Activated T-helper 17 cell treated with anti-CD3 and anti-CD28 coated beads, Interleukin-2, amount 50 U/mL, for 72 hours (primary cell): ENCODE measurements around the gene HDAC4. TPM values are rescaled to one million over a fixed set of nuclear protein-coding genes. Genes with fewer than 3 reads are reported as not detected.

Experiments used
- ATAC-seq: fragments of 150-1000 bp; cut with Tn5 transposase; replicated peaks from 2 replicates; pipeline ENCODE4 v1.10.0; 2021; ENCODE audit warnings: mild to moderate bottlenecking, moderate library complexity
- H3K27ac Mint-ChIP-seq: one replicate; pipeline ENCODE4 v1.8.0; 2022; ENCODE audit warnings: mixed read lengths
- H3K27me3 Mint-ChIP-seq: one replicate; pipeline ENCODE4 v1.8.0; 2022; ENCODE audit warnings: mixed read lengths
- H3K36me3 Mint-ChIP-seq: one replicate; pipeline ENCODE4 v1.8.0; 2022; ENCODE audit warnings: low read depth, mild to moderate bottlenecking, mixed read lengths
- H3K4me1 Mint-ChIP-seq: one replicate; pipeline ENCODE4 v1.8.0; 2022; ENCODE audit warnings: mixed read lengths
- H3K4me3 Mint-ChIP-seq: one replicate; pipeline ENCODE4 v1.8.0; 2022; ENCODE audit warnings: mild to moderate bottlenecking, mixed read lengths
- H3K9me3 Mint-ChIP-seq: one replicate; pipeline ENCODE4 v1.8.0; 2022; ENCODE audit warnings: mixed read lengths
- total RNA-seq, 2 donors: library from RNA; stranded (reverse); gene quantifications; one replicate each; pipeline ENCODE4 v1.2.3, GENCODE V29; 2022

HDAC4 gene
- total RNA-seq, 2 donors from 2014 or later: 34.3 to 52.9 TPM

GRCh38 chr2:239106966-239107365, 293.9 kb downstream of the HDAC4 start:
- H3K36me3 Mint-ChIP-seq: peaks cover 40% of the 10 kb centered on the region
- no peak overlapping the region for H3K27ac Mint-ChIP-seq
- H3K4me3 Mint-ChIP-seq: no peak overlapping the region
- H3K4me1 Mint-ChIP-seq: no peaks in the 10 kb centered on the region
- H3K27me3 Mint-ChIP-seq: no peaks in the 10 kb centered on the region
- no peak for ATAC-seq
- no peaks in the 10 kb centered on the region for H3K9me3 Mint-ChIP-seq

GRCh38 chr2:239106314-239106908, 294.4 kb downstream of the HDAC4 start:
- no peak for ATAC-seq
- Mint-ChIP-seq H3K9me3 (no peaks in the 10 kb centered on the region), H3K4me1 (no peaks in the 10 kb centered on the region), H3K4me3 (no peak overlapping the region), H3K27ac (no peak overlapping the region), H3K36me3 (peaks cover 40% of the 10 kb centered on the region), H3K27me3 (no peaks in the 10 kb centered on the region)

- Mint-ChIP-seq H3K27me3 (no peaks in the 10 kb centered on the region), H3K9me3 (no peaks in the 10 kb centered on the region), H3K4me1 (no peaks in the 10 kb centered on the region), H3K4me3 (no peak overlapping the region), H3K36me3 (peaks cover 42% of the 10 kb centered on the region), H3K27ac (no peak overlapping the region)
- no peak for ATAC-seq
Observed at GRCh38 chr2:239105234-239105633, 295.6 kb downstream of the HDAC4 start.

DNA sequence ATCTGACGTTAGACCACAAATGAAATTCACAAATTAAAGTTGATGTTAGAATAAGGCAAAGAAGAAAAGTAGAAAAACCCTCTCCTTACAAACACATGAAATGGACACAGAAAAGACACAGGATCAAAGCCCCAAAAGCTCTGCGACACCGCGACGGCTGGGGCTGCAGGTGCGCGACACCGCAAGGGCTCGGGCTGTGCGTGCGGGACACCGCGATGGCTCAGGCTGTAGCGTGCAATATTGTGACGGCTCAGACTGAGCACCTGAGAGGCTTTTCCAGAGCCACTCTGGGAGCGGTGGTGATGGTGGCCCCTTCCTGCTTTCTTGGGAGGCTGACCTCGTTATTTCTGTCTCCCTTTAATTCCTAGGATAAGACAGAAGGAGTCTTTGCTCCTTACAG, 296.0 kb downstream of the HDAC4 start:
- H3K27me3 Mint-ChIP-seq: no peaks in the 10 kb centered on the region
- no peaks in the 10 kb centered on the region for H3K9me3 Mint-ChIP-seq
- no peak overlapping the region for H3K4me3 Mint-ChIP-seq
- H3K4me1 Mint-ChIP-seq: no peaks in the 10 kb centered on the region
- H3K27ac Mint-ChIP-seq: no peak overlapping the region
- H3K36me3 Mint-ChIP-seq: peaks cover 42% of the 10 kb centered on the region
- ATAC-seq: no peak

GRCh38 chr2:239103125-239104098, 297.4 kb downstream of the HDAC4 start:
- no peaks in the 10 kb centered on the region for H3K27me3 Mint-ChIP-seq
- H3K27ac Mint-ChIP-seq: no peak overlapping the region
- ATAC-seq: no peak
- no peaks in the 10 kb centered on the region for H3K9me3 Mint-ChIP-seq
- H3K4me3 Mint-ChIP-seq: no peak overlapping the region
- H3K36me3 Mint-ChIP-seq: peaks cover 44% of the 10 kb centered on the region
- no peaks in the 10 kb centered on the region for H3K4me1 Mint-ChIP-seq

DNA sequence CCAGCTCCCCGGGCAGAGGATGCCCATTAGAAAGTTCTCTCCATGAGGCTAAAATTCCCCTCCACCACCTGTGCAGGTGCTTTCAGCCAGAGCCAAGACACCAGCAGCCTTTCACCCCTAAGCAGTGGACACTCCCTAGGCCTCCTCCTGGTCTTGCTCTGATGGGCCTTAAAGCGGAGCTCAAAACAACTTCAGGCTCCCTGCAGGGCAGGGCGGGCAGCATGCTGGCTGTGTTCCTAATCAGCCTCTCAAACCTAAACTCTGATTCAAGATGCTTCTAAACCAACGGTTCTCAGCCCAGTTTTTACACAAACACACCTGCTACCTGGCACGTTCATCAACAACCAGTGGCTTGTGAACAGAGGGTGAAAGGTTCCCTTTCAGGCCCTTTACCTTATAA, 298.6 kb downstream of the HDAC4 start:
- ATAC-seq: no peak
- H3K4me3 Mint-ChIP-seq: no peak overlapping the region
- H3K4me1 Mint-ChIP-seq: no peaks in the 10 kb centered on the region
- H3K36me3 Mint-ChIP-seq: peaks cover 41% of the 10 kb centered on the region
- no peaks in the 10 kb centered on the region for H3K9me3 Mint-ChIP-seq
- H3K27ac Mint-ChIP-seq: no peak overlapping the region
- H3K27me3 Mint-ChIP-seq: no peaks in the 10 kb centered on the region

GRCh38 chr2:239101807-239102206, 299.0 kb downstream of the HDAC4 start:
- Mint-ChIP-seq H3K27me3 (no peaks in the 10 kb centered on the region), H3K27ac (no peak overlapping the region), H3K4me3 (no peak overlapping the region), H3K4me1 (no peaks in the 10 kb centered on the region), H3K36me3 (peaks cover 40% of the 10 kb centered on the region), H3K9me3 (no peaks in the 10 kb centered on the region)
- ATAC-seq: no peak

DNA sequence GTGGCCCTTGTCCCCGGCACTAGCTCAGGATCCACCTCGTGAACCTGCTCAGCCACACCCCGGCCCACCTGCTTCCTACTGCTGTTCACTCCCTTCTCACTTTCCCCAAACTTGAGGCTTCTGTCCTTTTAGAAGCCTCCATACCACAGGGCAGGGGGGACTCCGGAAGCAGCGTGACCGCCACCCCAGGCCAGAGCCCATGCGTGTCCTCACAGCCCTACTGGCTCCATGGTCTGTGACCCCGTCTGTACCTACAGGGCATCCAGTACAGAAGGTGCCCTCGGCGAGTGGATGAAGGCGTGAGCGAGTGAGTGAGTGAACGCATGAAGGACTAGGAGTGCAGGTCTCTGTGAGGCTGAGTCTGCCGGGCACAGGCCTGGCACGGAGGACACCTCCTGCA, 299.7 kb downstream of the HDAC4 start:
- H3K4me1 Mint-ChIP-seq: no peaks in the 10 kb centered on the region
- no peak for ATAC-seq
- H3K27me3 Mint-ChIP-seq: no peaks in the 10 kb centered on the region
- H3K4me3 Mint-ChIP-seq: no peak overlapping the region
- peaks cover 40% of the 10 kb centered on the region for H3K36me3 Mint-ChIP-seq
- no peaks in the 10 kb centered on the region for H3K9me3 Mint-ChIP-seq
- no peak overlapping the region for H3K27ac Mint-ChIP-seq

DNA sequence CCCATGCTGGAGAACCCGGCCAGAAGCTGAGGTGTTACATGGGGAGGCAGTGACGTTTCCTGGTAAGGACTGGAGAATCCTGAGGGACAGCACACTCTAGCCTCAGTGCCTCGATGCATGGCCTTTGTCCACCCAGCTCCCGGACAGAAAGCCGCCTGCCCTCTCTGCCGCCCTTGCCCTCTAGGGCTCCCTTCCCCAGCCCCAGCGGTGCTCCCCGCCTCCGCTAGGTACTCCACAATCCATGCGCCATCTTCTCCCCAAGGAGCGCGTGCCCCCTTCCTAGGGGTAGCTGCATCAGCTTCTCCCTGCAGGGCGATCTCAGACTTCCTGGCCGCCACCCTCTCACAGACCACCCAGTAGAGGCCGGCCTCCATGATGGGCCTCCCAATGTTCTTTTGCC, 301.3 kb downstream of the HDAC4 start:
- Mint-ChIP-seq H3K27ac (no peak overlapping the region), H3K4me3 (no peak overlapping the region), H3K4me1 (no peaks in the 10 kb centered on the region), H3K27me3 (no peaks in the 10 kb centered on the region), H3K36me3 (peaks cover 35% of the 10 kb centered on the region), H3K9me3 (no peaks in the 10 kb centered on the region)
- ATAC-seq: no peak

DNA sequence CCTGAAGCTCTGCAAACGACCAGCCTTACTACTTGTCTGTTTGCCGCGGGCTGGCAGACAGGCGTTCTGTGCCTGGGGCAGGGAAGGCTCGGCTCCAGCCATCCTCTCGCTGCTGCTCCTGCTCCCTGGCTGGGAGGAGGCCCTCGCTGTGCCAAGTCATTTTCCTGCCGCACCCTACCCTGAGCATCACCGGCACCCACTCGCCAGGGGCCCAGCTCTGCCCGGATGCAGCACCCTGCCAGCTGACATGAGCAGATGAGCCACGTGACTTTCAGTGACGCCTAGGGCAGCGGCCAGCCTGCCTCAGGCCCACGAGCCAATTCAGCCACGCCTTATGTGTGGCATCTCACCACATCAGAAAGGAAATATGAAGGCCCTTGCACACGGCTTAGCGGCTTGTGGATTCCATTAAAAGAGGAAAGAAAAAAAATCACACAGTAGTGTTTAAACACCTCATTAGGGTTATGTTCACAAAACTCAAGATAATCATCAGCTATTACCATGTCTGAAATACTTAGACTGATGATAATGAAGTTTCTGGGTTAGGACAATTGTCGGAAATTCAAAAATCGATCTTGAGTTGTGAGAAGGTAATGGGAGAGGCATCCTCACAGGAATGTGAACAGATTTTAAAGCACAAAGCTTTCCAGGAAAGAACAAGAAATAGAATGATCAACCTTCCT, 302.4 kb downstream of the HDAC4 start:
- Mint-ChIP-seq H3K36me3 (peaks cover 28% of the 10 kb centered on the region), H3K27me3 (no peaks in the 10 kb centered on the region), H3K4me1 (no peaks in the 10 kb centered on the region), H3K9me3 (no peaks in the 10 kb centered on the region), H3K4me3 (no peak overlapping the region), H3K27ac (no peak overlapping the region)
- ATAC-seq: no peak

- no peak overlapping the region for H3K27ac Mint-ChIP-seq
- no peak overlapping the region for H3K4me3 Mint-ChIP-seq
- peaks cover 24% of the 10 kb centered on the region for H3K36me3 Mint-ChIP-seq
- no peaks in the 10 kb centered on the region for H3K4me1 Mint-ChIP-seq
- no peak for ATAC-seq
- no peaks in the 10 kb centered on the region for H3K27me3 Mint-ChIP-seq
- no peaks in the 10 kb centered on the region for H3K9me3 Mint-ChIP-seq
Observed at GRCh38 chr2:239097428-239097696, 303.5 kb downstream of the HDAC4 start.

DNA sequence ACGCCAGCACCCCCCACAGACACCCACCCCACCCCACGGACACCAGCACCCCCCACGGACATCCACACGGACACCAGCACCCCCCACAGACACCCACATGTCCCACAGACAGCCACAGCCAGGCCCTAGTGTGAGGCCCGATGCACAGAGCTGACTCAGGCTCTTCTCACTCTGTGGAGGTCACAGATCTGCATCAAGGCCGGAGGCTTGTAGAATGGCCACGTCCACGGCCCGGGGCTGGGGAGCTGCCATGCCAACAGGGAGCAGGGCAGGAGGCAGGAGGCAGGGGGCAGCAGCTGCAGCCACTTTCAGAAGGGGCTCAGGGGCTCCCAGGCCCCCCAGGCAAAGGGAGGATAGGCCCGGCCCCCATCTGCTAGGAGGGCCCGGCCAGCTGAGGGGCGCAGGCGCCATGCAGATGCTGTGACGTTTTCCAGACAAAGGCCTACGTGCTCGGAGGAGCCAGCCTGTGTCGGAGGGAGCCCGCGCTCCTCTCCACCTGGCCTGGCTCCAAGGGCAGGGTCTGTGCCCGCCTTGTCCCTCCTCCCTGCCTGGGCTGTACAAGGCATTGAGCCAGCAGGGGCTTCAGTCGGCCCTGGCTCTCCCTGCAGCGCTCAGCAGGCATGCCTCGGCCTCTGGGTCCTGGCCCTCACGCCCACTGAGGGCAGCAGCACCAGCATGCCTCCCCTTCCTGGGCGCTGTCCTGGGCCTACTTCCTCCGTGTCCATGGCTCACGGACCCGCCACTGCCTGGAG, 304.0 kb downstream of the HDAC4 start:
- Mint-ChIP-seq H3K9me3 (no peaks in the 10 kb centered on the region), H3K4me3 (no peak overlapping the region), H3K4me1 (no peaks in the 10 kb centered on the region), H3K36me3 (peaks cover 24% of the 10 kb centered on the region), H3K27ac (no peak overlapping the region), H3K27me3 (no peaks in the 10 kb centered on the region)
- no peak for ATAC-seq

DNA sequence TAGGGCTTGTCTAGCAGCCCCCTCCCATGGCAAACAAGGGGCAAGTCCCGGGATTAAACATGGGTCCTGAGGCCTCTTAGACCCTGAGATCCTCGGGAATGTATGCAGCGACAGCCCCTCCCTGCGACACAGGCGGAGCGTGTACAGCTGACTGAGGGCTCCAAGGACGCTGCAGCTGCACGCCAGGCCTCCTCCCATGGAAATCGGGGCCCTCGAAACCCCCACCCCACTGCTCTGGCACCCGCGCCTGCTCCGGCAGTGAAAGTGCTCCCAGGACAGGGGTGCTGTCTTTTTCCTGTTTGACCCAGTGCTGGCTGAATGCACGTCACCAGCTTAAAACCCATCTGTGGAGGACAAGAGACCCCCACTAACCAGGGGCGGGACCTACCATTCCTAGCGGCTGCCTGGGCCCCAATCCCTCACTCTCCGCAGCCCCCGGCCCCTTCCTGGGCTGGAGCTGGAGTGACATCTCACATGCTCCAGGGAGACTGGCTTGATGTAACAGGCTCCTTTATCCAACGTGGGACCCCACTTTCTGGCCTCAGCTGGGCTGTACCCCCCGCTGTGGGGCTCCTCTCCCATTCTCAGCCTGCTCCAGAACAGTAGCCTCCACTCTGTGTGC, 305.2 kb downstream of the HDAC4 start:
- Mint-ChIP-seq H3K36me3 (peaks cover 28% of the 10 kb centered on the region), H3K4me1 (no peaks in the 10 kb centered on the region), H3K4me3 (no peak overlapping the region), H3K9me3 (no peaks in the 10 kb centered on the region), H3K27ac (no peak overlapping the region), H3K27me3 (no peaks in the 10 kb centered on the region)
- no peak for ATAC-seq

DNA sequence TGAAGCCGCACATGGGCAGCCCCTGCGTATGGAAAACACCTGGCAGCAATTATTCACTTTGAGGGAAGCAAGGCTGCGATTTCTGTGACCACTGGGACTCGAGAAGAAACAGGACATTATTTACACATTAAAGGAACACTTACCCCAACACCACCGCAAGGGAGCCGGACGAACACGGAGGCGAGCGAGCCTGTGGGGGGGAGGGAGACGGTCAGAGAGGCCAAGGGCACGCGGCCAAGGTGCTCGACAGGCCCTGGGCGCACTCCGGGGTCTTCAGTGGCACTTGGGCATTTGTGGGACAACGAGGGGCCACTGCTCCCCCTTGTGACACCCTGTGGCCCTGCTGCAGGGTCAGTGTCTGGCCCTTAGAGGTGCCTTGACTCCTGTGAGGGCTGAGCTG, 306.0 kb downstream of the HDAC4 start:
- no peak overlapping the region for H3K27ac Mint-ChIP-seq
- no peak overlapping the region for H3K4me3 Mint-ChIP-seq
- no peaks in the 10 kb centered on the region for H3K9me3 Mint-ChIP-seq
- no peaks in the 10 kb centered on the region for H3K4me1 Mint-ChIP-seq
- H3K36me3 Mint-ChIP-seq: peaks cover 29% of the 10 kb centered on the region
- ATAC-seq: no peak
- no peaks in the 10 kb centered on the region for H3K27me3 Mint-ChIP-seq
